GM04504 (cell line): ENCODE measurements around the gene CYRIA.

Experiments
- DNase-seq: peaks from one replicate; pipeline ENCODE4 v3.0.0-alpha.2; 2012; ENCODE audit warnings: low read depth

Gene CYRIA

GRCh38 chr2:16669388-16669787 is 3.8 kb upstream of the CYRIA start:
- DNase-seq, result no peak

- no peak for DNase-seq
Observed at GRCh38 chr2:16666449-16666801, 791 bp upstream of the CYRIA start.

GRCh38 chr2:16664809-16665747 is 556 bp downstream of the CYRIA start:
- no peak for DNase-seq

GRCh38 chr2:16664052-16664731 is 1.4 kb downstream of the CYRIA start:
- DNase-seq, result no peak

- DNase-seq, result no peak
Observed at GRCh38 chr2:16663121-16663905, 2.3 kb downstream of the CYRIA start.

GRCh38 chr2:16661936-16662839 is 3.4 kb downstream of the CYRIA start:
- DNase-seq, result no peak

DNA sequence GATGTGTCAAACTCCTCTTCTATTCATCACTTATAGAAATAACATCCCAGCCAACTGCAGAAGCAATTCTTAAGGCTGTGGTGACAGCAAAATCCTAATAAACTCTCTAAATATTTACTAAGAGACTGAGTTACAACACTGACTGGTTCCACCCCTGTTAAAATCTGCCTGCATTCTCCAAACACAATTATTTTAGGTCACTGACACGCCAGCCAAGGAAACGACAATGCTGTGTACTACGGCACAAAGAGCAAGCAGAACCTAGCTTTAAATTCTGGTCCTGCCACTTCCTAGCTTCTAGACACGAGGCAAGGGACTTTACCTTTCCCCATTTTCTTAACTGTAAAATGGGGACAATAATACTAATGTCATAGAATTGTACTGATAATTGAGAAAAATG is 4.1 kb downstream of the CYRIA start:
- no peak for DNase-seq

- no peak for DNase-seq
Observed at GRCh38 chr2:16660556-16660955, 5.1 kb downstream of the CYRIA start.

DNA sequence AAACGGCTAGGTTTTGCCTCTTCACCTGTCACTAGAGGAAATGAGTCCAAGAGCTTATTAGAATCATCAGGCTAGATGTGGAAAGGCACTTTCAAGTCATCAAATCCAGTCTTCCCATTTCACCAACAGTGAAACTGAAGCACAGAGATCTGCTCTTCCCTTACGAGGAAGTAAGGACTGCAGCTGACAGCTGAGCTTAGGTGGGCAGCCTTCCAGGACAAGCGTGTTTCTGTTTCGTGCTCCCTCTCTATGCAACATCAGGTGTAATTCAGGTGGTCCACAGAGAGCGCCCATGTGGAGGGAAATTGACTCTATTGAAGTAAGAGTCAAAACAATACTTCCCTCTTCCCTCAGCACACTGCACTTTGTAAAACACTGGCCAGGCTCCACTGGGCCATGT is 5.5 kb downstream of the CYRIA start:
- DNase-seq, result no peak

- DNase-seq, result no peak
Observed at GRCh38 chr2:16658076-16658739, 7.4 kb downstream of the CYRIA start.

DNA sequence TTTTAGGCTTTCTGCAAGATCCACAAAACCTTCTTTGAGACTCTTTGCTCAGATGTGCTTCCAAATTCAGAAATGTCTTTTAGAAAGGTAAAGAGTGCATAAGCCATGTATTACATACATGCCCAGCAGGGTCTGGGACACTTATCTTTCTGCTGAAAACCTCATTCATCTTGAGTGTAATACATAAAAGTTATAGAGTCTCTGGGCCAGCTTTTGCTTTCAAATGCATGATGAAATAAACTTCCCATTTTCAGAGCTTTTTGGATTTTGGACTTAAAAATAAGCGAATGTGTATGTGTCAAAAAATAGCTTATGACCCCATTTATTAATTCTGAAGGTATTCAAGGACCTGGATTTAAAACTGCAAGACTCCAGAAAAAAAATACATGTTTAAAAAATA is 8.0 kb downstream of the CYRIA start:
- DNase-seq, result no peak

- DNase-seq, result no peak
Observed at GRCh38 chr2:16656784-16657391, 8.7 kb downstream of the CYRIA start.

GRCh38 chr2:16655905-16656642 is 9.6 kb downstream of the CYRIA start:
- DNase-seq, result no peak

GRCh38 chr2:16655445-16655837 is 10.2 kb downstream of the CYRIA start:
- no peak for DNase-seq

DNA sequence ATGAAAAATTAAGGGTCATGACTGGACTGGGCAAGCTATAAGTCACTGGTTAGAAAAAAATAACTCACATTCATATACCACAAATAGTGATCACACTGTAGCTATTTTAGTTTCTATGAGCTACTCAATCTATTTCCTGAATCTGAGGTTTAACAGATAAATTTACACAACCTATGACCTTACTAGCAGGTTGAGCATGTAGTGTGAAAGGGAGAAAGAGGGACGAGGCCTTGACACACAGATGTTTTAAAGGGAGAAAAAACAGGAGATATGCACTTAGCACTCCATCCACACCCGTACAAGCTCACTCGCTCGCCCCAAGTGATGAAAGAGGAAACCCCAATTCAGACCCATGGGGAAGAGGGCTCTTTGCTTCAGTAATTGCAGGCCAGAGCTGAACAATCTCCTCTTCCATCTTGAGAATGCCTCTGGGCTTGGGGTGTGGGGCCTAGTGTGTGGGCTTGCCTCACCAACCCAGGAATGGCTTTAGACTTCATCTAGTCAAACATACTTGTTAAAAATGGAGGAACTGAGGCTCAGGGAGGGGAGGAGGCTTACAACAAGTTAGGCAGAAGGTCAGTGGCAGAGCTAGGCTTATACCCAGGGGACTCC is 10.7 kb downstream of the CYRIA start:
- DNase-seq, result no peak

DNA sequence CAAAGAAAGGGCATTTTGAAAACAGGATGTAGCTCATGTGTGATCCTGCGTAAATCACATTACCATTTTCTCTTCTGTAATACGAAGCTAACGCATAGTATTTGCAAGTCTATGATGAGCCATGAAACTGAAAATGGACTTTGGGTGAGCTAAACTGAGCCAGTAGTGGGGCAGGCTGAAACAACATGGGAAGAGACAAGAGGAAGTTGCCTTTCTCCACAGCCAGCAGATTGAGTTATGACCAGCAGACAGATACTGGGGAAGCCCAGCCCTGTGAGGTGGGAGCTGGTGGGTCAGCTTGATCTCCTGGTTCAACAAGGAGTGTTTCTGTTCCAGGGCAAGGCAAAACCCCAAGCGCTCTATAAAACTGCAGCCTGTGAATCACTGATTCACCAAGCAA is 11.8 kb downstream of the CYRIA start:
- no peak for DNase-seq

DNA sequence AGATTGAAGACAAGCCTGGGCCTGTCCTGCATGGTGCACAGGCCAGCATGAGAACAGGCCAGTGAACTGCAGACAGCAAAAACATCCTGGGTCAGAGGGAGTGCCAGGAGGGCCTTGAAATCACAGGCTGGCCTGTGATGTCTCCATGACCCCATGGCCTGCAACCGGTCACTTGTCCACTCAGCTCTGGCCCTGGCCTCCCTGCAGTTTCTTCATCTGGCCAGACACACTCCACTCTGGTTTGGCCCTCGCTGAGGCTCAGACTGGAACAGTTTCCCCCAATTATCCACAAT is 12.6 kb downstream of the CYRIA start:
- DNase-seq, result no peak

- no peak for DNase-seq
Observed at GRCh38 chr2:16652296-16653082, 13.1 kb downstream of the CYRIA start.
